ENCODE data around the gene ZNF77.

DNA sequence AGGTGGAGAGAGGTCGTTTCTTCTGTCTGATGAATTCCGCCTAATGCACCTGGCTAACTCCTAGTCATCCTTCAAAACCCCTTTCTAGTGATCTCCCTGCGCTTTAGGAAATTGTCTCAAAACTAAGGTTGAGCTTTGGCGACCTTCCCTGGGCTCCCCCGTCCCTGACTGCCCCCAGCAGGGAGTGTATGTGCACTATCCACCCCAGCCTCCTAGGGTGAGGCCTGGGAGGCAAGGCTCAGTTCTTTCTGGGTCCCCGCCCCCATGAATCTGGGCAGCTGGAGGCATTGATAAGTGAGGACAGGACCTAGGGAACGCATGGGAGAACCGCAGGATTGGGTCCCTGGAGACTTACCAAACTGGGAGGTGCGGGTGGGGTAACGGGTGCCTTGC, 33.0 kb upstream of the ZNF77 start:
- TF ChIP-seq POLR2A (IDR thresholded peaks at IDR 0.05) (no peak), POLR2AphosphoS5 (IDR thresholded peaks at IDR 0.05) (no peak)
- TF ChIP-seq, protein P1, sequence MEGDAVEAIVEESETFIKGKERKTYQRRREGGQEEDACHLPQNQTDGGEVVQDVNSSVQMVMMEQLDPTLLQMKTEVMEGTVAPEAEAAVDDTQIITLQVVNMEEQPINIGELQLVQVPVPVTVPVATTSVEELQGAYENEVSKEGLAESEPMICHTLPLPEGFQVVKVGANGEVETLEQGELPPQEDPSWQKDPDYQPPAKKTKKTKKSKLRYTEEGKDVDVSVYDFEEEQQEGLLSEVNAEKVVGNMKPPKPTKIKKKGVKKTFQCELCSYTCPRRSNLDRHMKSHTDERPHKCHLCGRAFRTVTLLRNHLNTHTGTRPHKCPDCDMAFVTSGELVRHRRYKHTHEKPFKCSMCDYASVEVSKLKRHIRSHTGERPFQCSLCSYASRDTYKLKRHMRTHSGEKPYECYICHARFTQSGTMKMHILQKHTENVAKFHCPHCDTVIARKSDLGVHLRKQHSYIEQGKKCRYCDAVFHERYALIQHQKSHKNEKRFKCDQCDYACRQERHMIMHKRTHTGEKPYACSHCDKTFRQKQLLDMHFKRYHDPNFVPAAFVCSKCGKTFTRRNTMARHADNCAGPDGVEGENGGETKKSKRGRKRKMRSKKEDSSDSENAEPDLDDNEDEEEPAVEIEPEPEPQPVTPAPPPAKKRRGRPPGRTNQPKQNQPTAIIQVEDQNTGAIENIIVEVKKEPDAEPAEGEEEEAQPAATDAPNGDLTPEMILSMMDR (IDR thresholded peaks at IDR 0.05): no peak
